HCT116 (cell line): ENCODE data around the gene IL12B.

Experiments
- EZH2phosphoT487 ChIP-seq: fragments of 200-600 bp; IDR thresholded peaks from 2 replicates; pipeline ENCODE4 v1.6.1; 2018; ENCODE audit warnings: antibody characterized with exemption, borderline replicate concordance
- POLR2A ChIP-seq: IDR thresholded peaks from 2 replicates; pipeline ENCODE4 v1.7.0; 2011; ENCODE audit warnings: borderline replicate concordance; ENCODE audit not compliant: insufficient read depth, insufficient read length; ENCODE audit errors: extremely low read depth
- YY1 ChIP-seq: IDR thresholded peaks from 2 replicates; pipeline ENCODE4 v1.6.1; 2011; ENCODE audit warnings: low read length, low read depth, moderate library complexity, mild to moderate bottlenecking; ENCODE audit not compliant: insufficient replicate concordance; ENCODE audit errors: extremely low read depth
- TF ChIP-seq, protein P1 (sequence below), 3 experiments: fragments of 200-600 bp in 1 of 3; sonication (generic) in 1 of 3; IDR thresholded peaks in 2 of 3; conservative IDR thresholded peaks in 1 of 3; 2 replicates each; pipeline ENCODE4 v1.5.1; 2012 to 2017; ENCODE audit warnings: low read depth in 2 of 3, low read length in 2 of 3, antibody characterized with exemption in 1 of 3, borderline replicate concordance in 1 of 3, control low read depth in 1 of 3, mild to moderate bottlenecking in 1 of 3, mixed read lengths in 1 of 3, mixed run types in 1 of 3, moderate library complexity in 1 of 3; ENCODE audit not compliant: insufficient read depth in 1 of 3

DNA sequence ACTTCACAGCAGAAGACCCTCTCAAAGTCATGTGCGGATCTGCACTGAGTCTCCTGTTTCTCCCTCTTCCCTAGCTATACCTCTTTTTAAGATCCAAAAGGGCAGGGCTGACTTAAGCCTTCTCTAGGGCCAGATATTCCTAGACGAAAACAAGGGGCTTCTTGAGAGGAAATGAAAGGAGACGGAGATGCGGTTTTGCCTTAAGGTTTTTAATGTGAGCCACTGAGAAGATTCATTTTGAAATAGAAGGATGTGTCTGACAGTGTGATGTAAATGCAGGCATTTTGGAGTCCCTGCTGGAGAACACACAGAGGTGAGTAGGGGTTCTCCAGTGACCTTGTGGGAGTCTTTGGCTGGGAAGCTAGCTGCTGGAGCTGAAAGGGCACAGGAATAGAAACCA lies 15.6 kb upstream of the IL12B start:
- TF ChIP-seq, protein P1, sequence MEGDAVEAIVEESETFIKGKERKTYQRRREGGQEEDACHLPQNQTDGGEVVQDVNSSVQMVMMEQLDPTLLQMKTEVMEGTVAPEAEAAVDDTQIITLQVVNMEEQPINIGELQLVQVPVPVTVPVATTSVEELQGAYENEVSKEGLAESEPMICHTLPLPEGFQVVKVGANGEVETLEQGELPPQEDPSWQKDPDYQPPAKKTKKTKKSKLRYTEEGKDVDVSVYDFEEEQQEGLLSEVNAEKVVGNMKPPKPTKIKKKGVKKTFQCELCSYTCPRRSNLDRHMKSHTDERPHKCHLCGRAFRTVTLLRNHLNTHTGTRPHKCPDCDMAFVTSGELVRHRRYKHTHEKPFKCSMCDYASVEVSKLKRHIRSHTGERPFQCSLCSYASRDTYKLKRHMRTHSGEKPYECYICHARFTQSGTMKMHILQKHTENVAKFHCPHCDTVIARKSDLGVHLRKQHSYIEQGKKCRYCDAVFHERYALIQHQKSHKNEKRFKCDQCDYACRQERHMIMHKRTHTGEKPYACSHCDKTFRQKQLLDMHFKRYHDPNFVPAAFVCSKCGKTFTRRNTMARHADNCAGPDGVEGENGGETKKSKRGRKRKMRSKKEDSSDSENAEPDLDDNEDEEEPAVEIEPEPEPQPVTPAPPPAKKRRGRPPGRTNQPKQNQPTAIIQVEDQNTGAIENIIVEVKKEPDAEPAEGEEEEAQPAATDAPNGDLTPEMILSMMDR (IDR thresholded peaks at IDR 0.05 in 2 of 3, conservative IDR thresholded peaks at IDR 0.05 in 1 of 3; ENCODE audit: borderline replicate concordance in 1 of 3, insufficient read depth in 1 of 3, low read depth in 2 of 3, low read length in 2 of 3): no peak
- TF ChIP-seq EZH2phosphoT487 (no peak), POLR2A (no peak), YY1 (no peak)
